Fibroblast of gingiva (primary cell): ENCODE results near the gene C16orf87.
A peak's percentile ranks its signal among the peaks of the same experiment; 100 is the strongest.
"Not testable (repeated sequence)": the region's sequence is repeated elsewhere in the genome, so short reads cannot be mapped to it uniquely, and the experiment has no call there.

ENCODE experiments used
- DNase-seq: peaks from one replicate; pipeline ENCODE4 v3.0.0-alpha.2; 2011; ENCODE audit warnings: low read depth

The C16orf87 gene

GRCh38 chr16:46797501-46797900 lies 33.5 kb downstream of the C16orf87 start:
- DNase-seq = no peak

- DNase-seq = no peak
These were observed 34.2 kb downstream of the C16orf87 start for GRCh38 chr16:46796764-46797269.

- no peak for DNase-seq
These were observed 37.1 kb downstream of the C16orf87 start for GRCh38 chr16:46793841-46794240.

- DNase-seq = no peak
These were observed 40.2 kb downstream of the C16orf87 start for GRCh38 chr16:46790599-46791270.

- DNase-seq = peak; percentile 48
These were observed 41.2 kb downstream of the C16orf87 start for GRCh38 chr16:46789499-46790414.

GRCh38 chr16:46788891-46789474 lies 42.0 kb downstream of the C16orf87 start:
- no peak for DNase-seq

GRCh38 chr16:46787909-46788308 lies 43.1 kb downstream of the C16orf87 start:
- no peak for DNase-seq

GRCh38 chr16:46785076-46785845 lies 45.7 kb downstream of the C16orf87 start:
- no peak for DNase-seq

GRCh38 chr16:46784569-46784968 lies 46.4 kb downstream of the C16orf87 start:
- DNase-seq = not testable (repeated sequence)

GRCh38 chr16:46783800-46784199 lies 47.2 kb downstream of the C16orf87 start:
- DNase-seq = no peak

GRCh38 chr16:46782320-46782719 lies 48.7 kb downstream of the C16orf87 start:
- no peak for DNase-seq

- DNase-seq = no peak
These were observed 53.2 kb downstream of the C16orf87 start for GRCh38 chr16:46777804-46778203.

- DNase-seq = peak; percentile 6
These were observed 55.8 kb downstream of the C16orf87 start for GRCh38 chr16:46775214-46775613.

GRCh38 chr16:46774743-46775177 lies 56.2 kb downstream of the C16orf87 start:
- peak; percentile 9 for DNase-seq

GRCh38 chr16:46772463-46772862 lies 58.5 kb downstream of the C16orf87 start:
- no peak for DNase-seq

GRCh38 chr16:46768809-46769208 lies 62.2 kb downstream of the C16orf87 start:
- DNase-seq = no peak

GRCh38 chr16:46765050-46765449 lies 65.9 kb downstream of the C16orf87 start:
- no peak for DNase-seq

- DNase-seq = no peak
These were observed 67.8 kb downstream of the C16orf87 start for GRCh38 chr16:46763147-46763546.

GRCh38 chr16:46762583-46762982 lies 68.4 kb downstream of the C16orf87 start:
- DNase-seq = no peak

- DNase-seq = no peak
These were observed 71.7 kb downstream of the C16orf87 start for GRCh38 chr16:46759309-46759708.

- no peak for DNase-seq
These were observed 73.5 kb downstream of the C16orf87 start for GRCh38 chr16:46757339-46758050.
